Endothelial cell of hepatic sinusoid (primary cell): Measurements from ENCODE around the gene RPS4Y1.

Source experiments
- in situ Hi-C: cut with HindIII; loops from 2 replicates; pipeline ENCODE4 v1.10.0; 2017; ENCODE audit warnings: low sequenced_read_pairs

Gene RPS4Y1

DNA sequence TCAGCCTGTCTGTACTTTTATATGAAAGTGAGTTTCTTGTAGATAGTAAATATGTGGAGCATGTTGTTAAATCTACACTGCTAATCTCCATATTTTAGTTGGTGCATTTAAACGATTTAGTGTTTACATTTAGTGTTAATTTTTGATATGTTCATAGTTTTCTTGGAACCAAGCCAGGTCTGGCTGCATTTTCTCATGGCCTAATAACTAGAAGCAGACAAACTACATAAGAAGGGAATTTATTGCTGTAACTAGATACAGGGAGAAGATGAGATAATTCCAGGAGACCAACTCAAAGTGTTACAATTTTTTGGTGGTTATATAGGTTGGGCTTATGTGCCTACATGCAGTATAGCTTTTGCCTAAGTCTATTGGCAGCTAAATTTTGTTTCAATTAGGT, 32.8 kb downstream of the RPS4Y1 start:
- in situ Hi-C loops = no loop called here

DNA sequence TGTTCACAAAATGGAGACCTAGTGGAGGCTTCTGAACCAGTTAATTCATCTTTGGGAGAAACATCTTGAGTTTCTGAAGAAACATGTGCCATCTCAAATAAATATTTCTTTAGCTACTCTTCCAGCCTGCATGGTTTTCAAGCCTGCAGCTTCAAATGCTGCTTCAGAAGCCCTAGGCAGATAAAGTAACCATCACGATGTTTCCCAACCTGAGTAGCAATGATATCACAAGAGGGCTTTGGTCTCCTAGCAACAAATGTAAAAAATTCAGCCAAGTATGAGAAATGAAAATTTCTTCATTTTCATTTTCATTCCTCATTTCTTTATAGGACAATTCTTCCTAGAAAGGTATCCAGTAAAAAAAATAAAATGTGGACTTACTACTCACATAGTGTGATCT, 42.2 kb downstream of the RPS4Y1 start:
- in situ Hi-C loops = no loop called here

DNA sequence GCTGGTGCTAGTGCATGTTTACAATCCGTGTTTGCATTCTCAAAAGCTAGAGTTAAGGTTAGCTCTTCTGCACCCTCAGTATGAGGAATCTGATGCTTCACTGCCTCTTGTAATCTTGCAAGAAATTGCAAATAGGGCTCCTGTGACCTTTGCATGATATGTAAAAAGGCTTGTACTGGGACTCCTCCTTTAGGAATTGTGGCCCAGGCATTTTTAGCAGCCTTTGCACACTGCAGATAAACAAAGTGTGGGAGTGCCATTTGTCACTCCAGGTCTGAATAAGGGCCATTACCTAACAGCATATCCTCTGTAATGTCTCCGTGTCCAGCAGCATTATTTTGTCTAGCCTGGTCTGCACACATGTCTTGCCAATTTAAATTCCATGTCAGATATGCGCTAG, 44.5 kb downstream of the RPS4Y1 start:
- in situ Hi-C loops = no loop called here

DNA sequence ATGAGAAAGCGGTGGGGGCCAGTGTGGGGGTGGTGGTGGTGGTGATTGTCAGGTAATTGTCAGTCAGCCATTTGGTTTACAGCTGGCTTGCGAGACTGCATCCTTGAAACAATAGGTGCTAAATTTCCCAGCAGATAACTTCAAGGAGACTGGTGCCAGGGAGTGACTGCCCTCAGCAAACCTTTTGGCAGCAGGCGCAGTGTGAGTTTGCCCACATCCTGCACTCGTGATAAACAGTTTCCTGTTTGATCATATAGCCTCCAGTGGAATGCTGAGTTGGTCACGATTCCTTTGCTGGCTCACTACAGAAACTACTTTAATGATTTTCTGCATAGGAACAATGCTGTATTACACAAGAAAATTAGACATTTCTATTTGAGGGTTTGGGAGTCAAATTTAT, 46.0 kb downstream of the RPS4Y1 start:
- in situ Hi-C loops = no loop called here

DNA sequence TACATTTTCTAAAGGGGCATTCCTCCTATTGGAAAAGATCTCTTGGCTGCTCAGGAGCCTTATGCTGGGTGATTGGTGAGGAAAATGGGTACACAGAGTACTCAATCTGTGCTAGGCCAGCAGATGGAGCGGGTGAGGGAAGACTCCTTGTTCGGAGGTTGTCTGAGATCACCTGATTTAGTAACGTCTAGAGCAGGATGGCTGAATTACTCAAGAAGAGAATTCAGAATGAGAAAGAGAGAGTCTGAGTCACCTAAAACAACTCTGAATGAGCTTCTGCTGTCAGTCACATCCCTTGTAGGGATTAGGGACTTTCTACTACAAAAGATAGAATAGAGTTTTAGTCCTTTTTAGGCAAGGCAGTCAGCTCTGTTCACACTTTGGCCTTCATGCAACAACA, 46.6 kb downstream of the RPS4Y1 start:
- in situ Hi-C loops = no loop called here

DNA sequence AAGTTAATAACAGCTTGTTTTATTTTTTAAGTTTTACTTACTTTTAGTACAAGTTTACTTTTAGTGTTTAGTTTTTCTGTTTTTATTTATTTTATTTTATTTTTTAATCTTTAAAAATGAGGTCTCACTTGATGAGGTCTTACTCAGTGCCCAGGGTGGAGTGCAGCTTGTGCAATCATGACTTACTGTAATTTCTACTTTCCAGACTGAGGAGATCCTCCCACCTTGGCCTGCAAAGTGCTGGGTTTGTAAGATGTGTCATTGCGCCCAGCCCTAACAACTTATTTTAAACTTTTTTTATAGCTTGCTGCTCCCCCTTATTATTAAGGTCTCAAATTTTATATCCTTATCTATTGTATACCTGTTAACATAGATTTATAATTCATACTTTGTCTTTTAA, 52.1 kb downstream of the RPS4Y1 start:
- in situ Hi-C loops = no loop called here

DNA sequence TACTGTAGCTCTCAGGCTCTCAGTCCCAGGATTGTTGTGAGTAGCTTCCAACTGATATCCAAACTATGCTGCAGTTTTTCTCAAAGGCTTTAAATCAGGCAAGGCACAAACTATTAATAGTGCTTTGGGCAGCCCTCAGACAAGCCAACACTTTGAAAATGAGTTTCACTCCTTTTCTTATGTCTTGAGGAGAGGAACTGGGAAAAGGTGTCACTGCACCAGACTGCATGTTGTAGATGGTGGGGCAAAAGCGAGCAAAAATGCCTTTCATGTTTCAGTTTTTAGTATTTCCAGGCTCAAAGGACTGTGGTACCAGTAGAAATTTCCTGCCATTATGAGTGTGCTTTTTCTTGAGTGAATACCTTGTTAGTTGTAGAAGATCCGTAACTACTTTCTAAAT, 54.6 kb downstream of the RPS4Y1 start:
- in situ Hi-C loops = no loop called here

DNA sequence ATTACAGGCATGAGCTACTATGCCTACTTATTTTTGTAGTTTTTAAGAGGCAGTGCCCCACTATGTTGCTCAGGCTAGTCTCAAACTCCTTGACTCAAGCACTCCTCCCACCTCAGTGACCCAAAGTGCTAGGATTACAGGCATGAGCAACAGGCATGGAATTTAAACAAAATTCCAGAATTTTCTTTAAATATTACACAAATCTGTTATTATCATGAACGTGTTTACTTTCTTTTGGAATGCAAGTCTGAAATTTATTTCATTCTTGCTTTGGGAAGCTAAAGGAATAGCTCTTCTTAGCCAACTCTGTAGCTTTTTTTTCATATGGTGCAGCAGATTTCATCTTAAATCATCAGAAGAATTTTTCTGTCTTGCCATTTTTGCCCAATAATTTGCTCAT, 66.0 kb downstream of the RPS4Y1 start:
- in situ Hi-C loops = no loop called here

DNA sequence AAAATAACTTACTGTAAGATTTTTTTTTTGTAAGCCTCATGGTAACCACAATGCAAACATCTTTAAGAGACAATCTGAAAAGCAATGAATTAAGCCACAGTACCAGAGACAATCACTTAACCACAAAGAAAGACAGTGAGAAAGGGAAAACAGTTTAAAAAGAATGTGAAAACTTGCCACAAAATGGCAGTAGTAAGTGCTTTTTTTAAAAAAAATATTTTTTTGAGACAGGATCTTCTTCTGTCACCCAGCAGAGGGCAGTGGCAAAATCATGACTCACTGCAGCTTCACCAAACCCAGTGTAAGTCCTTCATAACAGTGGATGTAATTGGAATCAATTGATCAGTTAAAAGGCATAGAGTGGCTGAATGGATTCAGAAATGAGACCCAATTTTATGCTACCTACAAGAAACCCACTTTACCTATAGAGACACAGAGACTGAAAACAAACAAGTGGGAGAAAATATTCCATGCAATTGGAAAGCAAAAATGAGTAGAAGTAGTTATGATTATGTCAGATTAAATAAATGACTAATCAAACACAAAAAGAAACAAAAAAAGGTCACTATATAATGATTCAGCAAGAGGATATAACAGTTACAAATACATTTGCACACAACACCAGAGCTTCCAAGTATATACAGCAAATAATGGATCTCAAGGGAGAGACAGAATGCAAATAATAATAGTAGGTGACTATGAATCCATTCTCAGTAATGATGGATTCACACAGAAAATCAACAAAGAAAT, 71.8 kb downstream of the RPS4Y1 start:
- in situ Hi-C loops = no loop called here
